ACC112 (cell line): Measurements from ENCODE around the gene KCNQ5.

ENCODE experiments used
- H2AFZ ChIP-seq: fragments of 200-600 bp; sonication (generic); one replicate; pipeline ENCODE4 v1.6.0; 2017; ENCODE audit warnings: antibody characterized with exemption, low read length; ENCODE audit not compliant: unreplicated experiment
- H3K27ac ChIP-seq: fragments of 200-600 bp; sonication (generic); 2 replicates; pipeline ENCODE4 v1.5.1; 2014; ENCODE audit warnings: low read depth, mild to moderate bottlenecking, antibody characterized with exemption, low read length, moderate library complexity
- H3K27me3 ChIP-seq: fragments of 200-600 bp; sonication (generic); 2 replicates; pipeline ENCODE4 v1.6.1; 2014; ENCODE audit warnings: mild to moderate bottlenecking, antibody characterized with exemption, low read length, moderate library complexity, mixed read lengths; ENCODE audit not compliant: insufficient read depth
- H3K36me3 ChIP-seq: fragments of 200-600 bp; sonication (generic); 2 replicates; pipeline ENCODE4 v1.6.1; 2016; ENCODE audit warnings: mild to moderate bottlenecking, antibody characterized with exemption, low read length, moderate library complexity, mixed read lengths; ENCODE audit not compliant: insufficient read depth
- H3K4me1 ChIP-seq: fragments of 200-600 bp; sonication (generic); one replicate; pipeline ENCODE4 v1.6.1; 2016; ENCODE audit warnings: low read length, mixed read lengths; ENCODE audit not compliant: insufficient read depth, unreplicated experiment, control insufficient read depth
- H3K4me3 ChIP-seq: fragments of 200-600 bp; sonication (generic); 2 replicates; pipeline ENCODE4 v1.5.1; 2014; ENCODE audit warnings: mild to moderate bottlenecking, low read depth, low read length
- H3K79me2 ChIP-seq: fragments of 200-600 bp; sonication (generic); one replicate; pipeline ENCODE4 v1.6.0; 2016; ENCODE audit warnings: low read length; ENCODE audit not compliant: control insufficient read depth, unreplicated experiment, insufficient read depth

KCNQ5 gene

GRCh38 chr6:73131706-73132105 lies 509.8 kb downstream of the KCNQ5 start:
- no peak overlapping the region for H3K27ac ChIP-seq
- no peak overlapping the region for H3K4me3 ChIP-seq
- H3K4me1 ChIP-seq: peaks cover 16% of the 10 kb centered on the region
- no peak overlapping the region for H2AFZ ChIP-seq
- no peaks in the 10 kb centered on the region for H3K27me3 ChIP-seq
- no peaks in the 10 kb centered on the region for H3K36me3 ChIP-seq
- no peaks in the 10 kb centered on the region for H3K79me2 ChIP-seq

GRCh38 chr6:73134588-73134987 lies 512.7 kb downstream of the KCNQ5 start:
- Histone ChIP-seq H3K4me3 (no peak overlapping the region), H3K27ac (no peak overlapping the region), H3K4me1 (peaks cover 16% of the 10 kb centered on the region), H3K27me3 (no peaks in the 10 kb centered on the region), H3K36me3 (no peaks in the 10 kb centered on the region), H2AFZ (no peak overlapping the region), H3K79me2 (no peaks in the 10 kb centered on the region)

GRCh38 chr6:73139681-73140383 lies 518.0 kb downstream of the KCNQ5 start:
- no peak overlapping the region for H3K4me3 ChIP-seq
- no peaks in the 10 kb centered on the region for H3K27me3 ChIP-seq
- H3K36me3 ChIP-seq: no peaks in the 10 kb centered on the region
- H3K27ac ChIP-seq: no peak overlapping the region
- H3K4me1 ChIP-seq: no peaks in the 10 kb centered on the region
- H2AFZ ChIP-seq: no peak overlapping the region
- H3K79me2 ChIP-seq: no peaks in the 10 kb centered on the region

GRCh38 chr6:73143551-73143950 lies 521.7 kb downstream of the KCNQ5 start:
- Histone ChIP-seq H3K79me2 (no peaks in the 10 kb centered on the region), H3K27me3 (no peaks in the 10 kb centered on the region)

GRCh38 chr6:73144516-73144915 lies 522.7 kb downstream of the KCNQ5 start:
- H3K27ac ChIP-seq: no peak overlapping the region
- no peaks in the 10 kb centered on the region for H3K36me3 ChIP-seq
- no peaks in the 10 kb centered on the region for H3K79me2 ChIP-seq
- H3K27me3 ChIP-seq: no peaks in the 10 kb centered on the region
- no peak overlapping the region for H2AFZ ChIP-seq
- no peak overlapping the region for H3K4me3 ChIP-seq
- no peaks in the 10 kb centered on the region for H3K4me1 ChIP-seq

More at GRCh38 chr6:73143551-73143950, 521.7 kb downstream of the KCNQ5 start:
- H3K4me3 ChIP-seq: no peak overlapping the region
- H3K27ac ChIP-seq: no peak overlapping the region
- no peak overlapping the region for H2AFZ ChIP-seq
- no peaks in the 10 kb centered on the region for H3K4me1 ChIP-seq
- no peaks in the 10 kb centered on the region for H3K36me3 ChIP-seq

GRCh38 chr6:73145690-73146089 lies 523.8 kb downstream of the KCNQ5 start:
- Histone ChIP-seq H3K27ac (no peak overlapping the region), H3K36me3 (no peaks in the 10 kb centered on the region), H3K27me3 (no peaks in the 10 kb centered on the region), H3K4me3 (no peak overlapping the region), H3K79me2 (no peaks in the 10 kb centered on the region), H3K4me1 (no peaks in the 10 kb centered on the region), H2AFZ (no peak overlapping the region)

- H3K27ac ChIP-seq: no peak overlapping the region
- H2AFZ ChIP-seq: no peak overlapping the region
- no peaks in the 10 kb centered on the region for H3K36me3 ChIP-seq
- H3K4me1 ChIP-seq: no peaks in the 10 kb centered on the region
- no peak overlapping the region for H3K4me3 ChIP-seq
- H3K27me3 ChIP-seq: no peaks in the 10 kb centered on the region
- no peaks in the 10 kb centered on the region for H3K79me2 ChIP-seq
Measured at GRCh38 chr6:73151732-73152131, 529.9 kb downstream of the KCNQ5 start.

GRCh38 chr6:73152556-73152955 lies 530.7 kb downstream of the KCNQ5 start:
- no peaks in the 10 kb centered on the region for H3K4me1 ChIP-seq
- no peak overlapping the region for H3K4me3 ChIP-seq
- no peaks in the 10 kb centered on the region for H3K79me2 ChIP-seq
- H2AFZ ChIP-seq: no peak overlapping the region
- H3K27ac ChIP-seq: no peak overlapping the region
- no peaks in the 10 kb centered on the region for H3K27me3 ChIP-seq
- H3K36me3 ChIP-seq: no peaks in the 10 kb centered on the region

- no peaks in the 10 kb centered on the region for H3K4me1 ChIP-seq
- no peak overlapping the region for H3K4me3 ChIP-seq
- no peaks in the 10 kb centered on the region for H3K36me3 ChIP-seq
- H3K27ac ChIP-seq: no peak overlapping the region
- no peaks in the 10 kb centered on the region for H3K27me3 ChIP-seq
- H2AFZ ChIP-seq: no peak overlapping the region
- H3K79me2 ChIP-seq: no peaks in the 10 kb centered on the region
Measured at GRCh38 chr6:73152966-73153757, 531.3 kb downstream of the KCNQ5 start.

- Histone ChIP-seq H3K4me3 (no peak overlapping the region), H3K27ac (no peak overlapping the region), H3K27me3 (no peaks in the 10 kb centered on the region), H3K36me3 (no peaks in the 10 kb centered on the region), H2AFZ (no peak overlapping the region), H3K79me2 (no peaks in the 10 kb centered on the region), H3K4me1 (no peaks in the 10 kb centered on the region)
Measured at GRCh38 chr6:73156793-73157767, 535.2 kb downstream of the KCNQ5 start.
